ENCODE measurements around the gene UROC1.

DNA sequence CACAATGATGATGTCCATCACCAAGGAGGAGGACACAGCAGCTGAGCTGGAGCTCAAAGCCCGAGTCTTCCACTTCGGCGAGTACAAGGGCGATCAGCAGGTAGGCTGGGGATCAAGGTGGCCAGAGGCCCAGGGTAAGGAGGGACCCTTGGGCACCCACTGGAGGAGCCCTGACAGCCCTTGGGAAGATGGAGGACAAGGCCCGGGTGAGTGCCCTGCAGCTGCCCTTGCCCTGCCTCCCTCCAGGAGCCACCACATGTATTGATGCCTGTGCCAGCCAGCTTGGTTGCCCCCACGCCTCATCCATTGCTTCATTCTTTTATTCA lies 84.5 kb downstream of the UROC1 start:
- no peak for TF ChIP-seq POLR2AphosphoS5 (IDR thresholded peaks at IDR 0.05)
- TF ChIP-seq, protein P1, sequence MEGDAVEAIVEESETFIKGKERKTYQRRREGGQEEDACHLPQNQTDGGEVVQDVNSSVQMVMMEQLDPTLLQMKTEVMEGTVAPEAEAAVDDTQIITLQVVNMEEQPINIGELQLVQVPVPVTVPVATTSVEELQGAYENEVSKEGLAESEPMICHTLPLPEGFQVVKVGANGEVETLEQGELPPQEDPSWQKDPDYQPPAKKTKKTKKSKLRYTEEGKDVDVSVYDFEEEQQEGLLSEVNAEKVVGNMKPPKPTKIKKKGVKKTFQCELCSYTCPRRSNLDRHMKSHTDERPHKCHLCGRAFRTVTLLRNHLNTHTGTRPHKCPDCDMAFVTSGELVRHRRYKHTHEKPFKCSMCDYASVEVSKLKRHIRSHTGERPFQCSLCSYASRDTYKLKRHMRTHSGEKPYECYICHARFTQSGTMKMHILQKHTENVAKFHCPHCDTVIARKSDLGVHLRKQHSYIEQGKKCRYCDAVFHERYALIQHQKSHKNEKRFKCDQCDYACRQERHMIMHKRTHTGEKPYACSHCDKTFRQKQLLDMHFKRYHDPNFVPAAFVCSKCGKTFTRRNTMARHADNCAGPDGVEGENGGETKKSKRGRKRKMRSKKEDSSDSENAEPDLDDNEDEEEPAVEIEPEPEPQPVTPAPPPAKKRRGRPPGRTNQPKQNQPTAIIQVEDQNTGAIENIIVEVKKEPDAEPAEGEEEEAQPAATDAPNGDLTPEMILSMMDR (IDR thresholded peaks at IDR 0.05): no peak

Measured in upper lobe of left lung (tissue), 4 donors.